ENCODE results near the gene LUC7L. TPM values are rescaled to one million over a fixed set of nuclear protein-coding genes. Genes with fewer than 3 reads are reported as not detected.
"Not testable (repeated sequence)": the region's sequence is repeated elsewhere in the genome, so short reads cannot be mapped to it uniquely, and the experiment has no call there.

The LUC7L gene
- total and polyA plus RNA-seq, 8 donors = 77.5 to 221 (median 110) TPM

DNA sequence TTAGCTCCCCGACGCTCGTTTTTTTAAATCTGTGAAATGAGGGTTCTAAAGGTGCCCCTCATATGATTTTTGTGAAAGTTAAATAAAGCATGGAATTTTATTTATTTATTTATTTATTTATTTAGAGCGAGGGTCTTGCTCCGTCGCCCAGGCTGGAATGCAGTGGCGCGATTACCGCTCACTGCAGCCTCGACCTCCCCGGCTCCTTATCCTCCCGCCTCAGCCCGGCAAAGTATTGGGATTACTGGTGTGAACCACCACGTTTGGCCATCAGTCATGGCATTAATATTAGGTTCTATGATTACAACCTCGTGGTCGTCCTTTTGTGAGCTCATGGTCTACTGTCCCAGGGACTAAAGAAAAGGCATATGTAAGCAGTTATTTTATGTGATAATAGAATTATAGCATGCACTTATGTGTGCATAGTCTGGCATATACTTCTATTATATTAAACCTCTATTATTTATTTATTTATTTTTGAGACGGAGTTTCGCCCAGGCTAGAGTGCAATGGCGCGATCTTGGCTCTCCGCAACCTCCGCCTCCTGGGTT, 557 bp upstream of the LUC7L start:
- Histone ChIP-seq H3K27me3 (no peaks in the 10 kb centered on the region), H3K36me3 (peaks cover 8 to 32% (median 29%) of the 10 kb centered on the region in 4 donors), H3K4me1 (peaks cover 18 to 45% (median 29%) of the 10 kb centered on the region in 4 donors), H3K27ac (peak overlapping the region in 4 of 5 donors; percentile 92 to 99 (median 98)), H3K9me3 (no peaks in the 10 kb centered on the region), H3K4me3 (peak overlapping the region; percentile 79 to 89 (median 82))
- DNase-seq = no peak
- intact Hi-C loops (cut with DNase I; ENCODE audit: low total_unique reads) = loop anchor here (10.0 kb wide), 1 partner anchor 135 kb away; no protein-coding TSS in a partner anchor
- TF ChIP-seq CTCF (IDR thresholded peaks at IDR 0.05) (no peak), POLR2A (IDR thresholded peaks at IDR 0.05) (no peak), EP300 (IDR thresholded peaks at IDR 0.05) (no peak), POLR2AphosphoS5 (IDR thresholded peaks at IDR 0.05) (no peak)
- WGBS, 5 donors = 73 to 80% (median 79%) methylated on average over 22 of the region's 22 CpGs

DNA sequence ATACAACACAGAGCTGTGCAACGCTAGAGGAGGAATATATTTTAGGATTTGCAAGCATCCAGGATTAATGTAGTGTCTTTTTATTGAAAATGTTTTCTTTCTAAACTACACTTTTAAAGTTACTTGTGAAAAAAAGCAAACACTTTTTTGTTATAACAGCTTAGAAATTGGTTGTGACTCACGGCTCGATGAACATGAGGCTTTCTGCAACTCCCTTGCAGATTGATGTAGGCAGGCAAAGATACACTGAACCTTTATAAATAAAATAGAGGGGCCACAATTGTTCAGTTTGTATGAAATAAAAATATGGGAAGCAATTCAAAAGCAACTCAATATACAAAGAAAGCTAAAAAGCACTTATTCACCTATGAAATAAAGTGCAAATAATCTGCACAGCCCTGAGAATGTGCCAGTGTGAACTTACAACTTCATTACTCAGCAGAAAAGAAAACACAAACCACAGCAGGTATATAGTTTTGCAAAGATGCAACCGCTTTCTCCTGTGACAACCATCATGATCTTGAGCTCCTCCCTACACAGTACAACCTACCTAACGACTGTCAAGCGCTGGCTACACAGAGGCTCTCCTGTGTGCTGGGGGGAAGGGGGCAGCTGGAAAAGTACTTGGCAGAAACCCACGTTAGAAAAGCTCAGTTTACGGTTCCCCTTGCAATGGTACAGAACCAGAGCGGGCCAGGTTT, 948 bp downstream of the LUC7L start:
- H3K27ac ChIP-seq = peak overlapping the region; percentile 92 to 99 (median 97)
- peaks cover 13 to 42% (median 27%) of the 10 kb centered on the region in 4 donors for H3K4me1 ChIP-seq
- no peaks in the 10 kb centered on the region for H3K9me3 ChIP-seq
- H3K36me3 ChIP-seq = peaks cover 23 to 47% (median 44%) of the 10 kb centered on the region in 4 donors
- DNase-seq = peak in 1 of 2 donors; percentile 27
- TF ChIP-seq CTCF (IDR thresholded peaks at IDR 0.05) (no peak), EP300 (IDR thresholded peaks at IDR 0.05) (no peak), POLR2AphosphoS5 (IDR thresholded peaks at IDR 0.05) (no peak), POLR2A (IDR thresholded peaks at IDR 0.05) (no peak)
- intact Hi-C loops (cut with DNase I; ENCODE audit: low total_unique reads) = no loop called here
- H3K4me3 ChIP-seq = peak overlapping the region; percentile 79 to 89 (median 82)
- WGBS, 5 donors = 12 to 17% (median 14%) methylated on average over 9 of the region's 9 CpGs
- no peaks in the 10 kb centered on the region for H3K27me3 ChIP-seq

DNA sequence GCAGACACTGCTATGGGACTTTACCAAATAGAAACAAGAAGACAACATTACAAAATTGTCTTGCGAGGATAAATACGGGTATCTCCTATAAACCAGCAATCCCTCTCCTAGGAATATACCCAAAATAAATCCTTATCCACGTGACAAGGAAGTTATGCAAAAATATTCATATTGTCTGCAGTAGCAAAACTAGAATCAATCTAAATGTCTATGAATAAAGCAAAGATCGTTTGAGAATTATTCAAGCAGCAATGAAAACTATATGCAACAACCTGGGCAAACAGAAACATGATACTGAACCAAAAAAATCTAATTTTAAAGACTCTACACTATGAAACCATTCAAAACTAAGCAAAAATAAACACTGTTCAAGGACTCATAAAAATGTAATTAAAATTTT, 9.2 kb downstream of the LUC7L start:
- DNase-seq = no peak
- WGBS, 5 donors = 55 to 76% (median 64%) methylated on average over 4 of the region's 4 CpGs

DNA sequence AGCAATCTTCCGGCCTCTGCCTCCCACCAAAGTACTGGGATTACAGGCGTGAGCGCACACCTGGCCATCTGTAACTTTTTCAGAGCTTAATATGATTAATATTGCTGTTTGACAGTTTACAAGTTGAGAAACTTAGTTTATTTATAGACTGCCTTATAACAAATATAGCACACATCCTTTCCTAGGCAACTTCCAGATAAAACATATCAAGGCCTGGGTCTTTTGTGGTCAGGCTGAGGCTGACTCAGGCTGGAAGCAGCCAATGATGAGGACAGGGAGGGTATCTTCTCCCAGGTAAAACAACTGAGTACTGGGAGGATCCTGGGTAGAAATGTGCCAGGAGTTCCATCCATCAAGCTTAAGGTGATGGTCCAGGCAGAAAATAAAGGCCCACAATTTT, 16.2 kb downstream of the LUC7L start:
- Histone ChIP-seq H3K27me3 (no peaks in the 10 kb centered on the region), H3K4me1 (peaks cover 0 to 11% (median 0%) of the 10 kb centered on the region in 4 donors), H3K4me3 (no peak overlapping the region), H3K9me3 (no peaks in the 10 kb centered on the region), H3K27ac (no peak overlapping the region), H3K36me3 (peaks cover 48 to 100% (median 100%) of the 10 kb centered on the region in 4 donors)
- intact Hi-C loops (cut with DNase I; ENCODE audit: low total_unique reads) = no loop called here
- DNase-seq = no peak
- TF ChIP-seq POLR2A (IDR thresholded peaks at IDR 0.05) (no peak), EP300 (IDR thresholded peaks at IDR 0.05) (no peak), POLR2AphosphoS5 (IDR thresholded peaks at IDR 0.05) (no peak), CTCF (IDR thresholded peaks at IDR 0.05) (no peak)
- WGBS, 5 donors = 93 to 98% (median 93%) methylated on average over 3 of the region's 3 CpGs

More for the DNA sequence above, 9.2 kb downstream of the LUC7L start:
- no peak overlapping the region for H3K27ac ChIP-seq
- peaks cover 58 to 100% (median 100%) of the 10 kb centered on the region in 4 donors for H3K36me3 ChIP-seq
- no peak overlapping the region for H3K4me3 ChIP-seq
- H3K9me3 ChIP-seq = no peaks in the 10 kb centered on the region
- intact Hi-C loops (cut with DNase I; ENCODE audit: low total_unique reads) = no loop called here
- no peaks in the 10 kb centered on the region for H3K27me3 ChIP-seq
- TF ChIP-seq POLR2AphosphoS5 (IDR thresholded peaks at IDR 0.05) = no peak
- TF ChIP-seq POLR2A (IDR thresholded peaks at IDR 0.05) = no peak
- no peak for TF ChIP-seq CTCF (IDR thresholded peaks at IDR 0.05)
- no peak for TF ChIP-seq EP300 (IDR thresholded peaks at IDR 0.05)
- H3K4me1 ChIP-seq = no peaks in the 10 kb centered on the region

DNA sequence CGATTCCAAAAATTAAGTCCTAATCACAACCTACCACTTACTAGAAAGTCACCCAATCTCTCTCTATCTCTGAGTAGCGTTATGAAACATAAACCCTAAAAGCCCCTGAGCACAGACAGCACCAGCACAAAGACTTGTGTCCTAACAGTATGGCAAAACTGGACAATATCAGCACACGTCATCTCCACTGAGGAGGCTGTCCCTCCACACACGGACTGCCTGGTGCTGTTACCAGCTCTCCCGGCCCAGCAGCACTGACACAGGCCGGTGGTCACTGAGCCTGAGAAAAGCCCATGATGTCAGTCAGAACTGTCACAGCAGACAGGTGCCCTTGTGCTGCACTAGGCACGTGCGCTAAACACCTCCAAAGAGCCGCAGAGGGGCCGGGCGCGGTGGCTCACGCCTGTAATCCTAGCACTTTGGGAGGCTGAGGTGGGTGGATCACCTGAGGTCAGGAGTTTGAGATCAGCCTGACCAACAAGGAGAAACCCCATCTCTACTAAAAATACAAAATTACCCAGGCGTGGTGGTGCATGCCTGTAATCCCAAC, 17.5 kb downstream of the LUC7L start:
- H3K36me3 ChIP-seq = peaks cover 50 to 100% (median 100%) of the 10 kb centered on the region in 4 donors
- H3K4me1 ChIP-seq = peaks cover 0 to 11% (median 0%) of the 10 kb centered on the region in 4 donors
- WGBS, 5 donors = 86 to 92% (median 88%) methylated on average over 12 to 14 of the region's 14 CpGs
- DNase-seq; intact Hi-C loops (cut with DNase I; ENCODE audit: low total_unique reads); H3K27ac ChIP-seq; H3K27me3 ChIP-seq; H3K9me3 ChIP-seq; H3K4me3 ChIP-seq: not testable (repeated sequence)

GRCh38 chr16:209359-209758, 19.9 kb downstream of the LUC7L start:
- H3K4me3 ChIP-seq; H3K27me3 ChIP-seq; H3K9me3 ChIP-seq; DNase-seq; H3K27ac ChIP-seq; intact Hi-C loops (cut with DNase I; ENCODE audit: low total_unique reads): not testable (repeated sequence)
- 81 to 90% (median 85%) methylated on average over 4 of the region's 4 CpGs for WGBS, 5 donors
- Histone ChIP-seq H3K4me1 (peaks cover 0 to 11% (median 0%) of the 10 kb centered on the region in 4 donors), H3K36me3 (peaks cover 55 to 100% (median 100%) of the 10 kb centered on the region in 4 donors)

DNA sequence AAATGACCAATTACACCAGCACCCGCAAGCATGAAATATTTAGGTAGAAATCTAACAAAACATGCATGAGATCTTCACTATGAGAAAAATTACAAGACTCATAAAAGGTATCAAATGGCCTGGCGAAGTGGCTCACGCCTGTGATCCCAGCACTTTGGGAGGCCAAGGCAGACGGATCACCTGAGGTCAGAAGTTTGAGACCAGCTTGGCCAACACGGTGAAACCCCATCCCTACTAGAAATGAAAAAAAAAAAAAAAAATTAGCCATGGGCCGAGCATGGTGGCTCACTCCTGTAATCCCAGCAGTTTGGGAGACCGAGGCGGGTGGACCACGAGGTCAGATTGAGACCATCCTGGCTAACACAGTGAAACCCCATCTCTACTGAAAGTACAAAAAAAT, 25.2 kb downstream of the LUC7L start:
- DNase-seq; H3K27ac ChIP-seq; H3K4me3 ChIP-seq; H3K27me3 ChIP-seq; intact Hi-C loops (cut with DNase I; ENCODE audit: low total_unique reads); H3K9me3 ChIP-seq; H3K4me1 ChIP-seq: not testable (repeated sequence)
- H3K36me3 ChIP-seq = peaks cover 57 to 98% (median 97%) of the 10 kb centered on the region in 4 donors
- WGBS, 5 donors = 85 to 96% (median 95%) methylated on average over 9 of the region's 9 CpGs
